Adrenal gland (tissue), 5 donors: ENCODE data around the gene FNBP1.

Experiments
- CTCF ChIP-seq, 6 experiments: fragments of 450-650 bp in 4 of 6; fragments of 200-600 bp in 2 of 6; sonication (generic) in 1 of 6; IDR thresholded peaks; 1 replicate in 5 of 6; 2 replicates in 1 of 6; pipeline versions ENCODE4 v1.5.1 to v1.8.0; 2016 to 2021; ENCODE audit warnings: antibody characterized with exemption in 6 of 6, mild to moderate bottlenecking in 2 of 6, moderate library complexity in 1 of 6
- POLR2A ChIP-seq, 2 donors: fragments of 450-650 bp; IDR thresholded peaks; one replicate each; pipeline ENCODE4 v1.6.1; 2017; ENCODE audit warnings: antibody characterized with exemption in 2 of 2, mild to moderate bottlenecking in 2 of 2, moderate library complexity in 1 of 2
- donor health status: DM: no; HTN: no; CAD: no.

DNA sequence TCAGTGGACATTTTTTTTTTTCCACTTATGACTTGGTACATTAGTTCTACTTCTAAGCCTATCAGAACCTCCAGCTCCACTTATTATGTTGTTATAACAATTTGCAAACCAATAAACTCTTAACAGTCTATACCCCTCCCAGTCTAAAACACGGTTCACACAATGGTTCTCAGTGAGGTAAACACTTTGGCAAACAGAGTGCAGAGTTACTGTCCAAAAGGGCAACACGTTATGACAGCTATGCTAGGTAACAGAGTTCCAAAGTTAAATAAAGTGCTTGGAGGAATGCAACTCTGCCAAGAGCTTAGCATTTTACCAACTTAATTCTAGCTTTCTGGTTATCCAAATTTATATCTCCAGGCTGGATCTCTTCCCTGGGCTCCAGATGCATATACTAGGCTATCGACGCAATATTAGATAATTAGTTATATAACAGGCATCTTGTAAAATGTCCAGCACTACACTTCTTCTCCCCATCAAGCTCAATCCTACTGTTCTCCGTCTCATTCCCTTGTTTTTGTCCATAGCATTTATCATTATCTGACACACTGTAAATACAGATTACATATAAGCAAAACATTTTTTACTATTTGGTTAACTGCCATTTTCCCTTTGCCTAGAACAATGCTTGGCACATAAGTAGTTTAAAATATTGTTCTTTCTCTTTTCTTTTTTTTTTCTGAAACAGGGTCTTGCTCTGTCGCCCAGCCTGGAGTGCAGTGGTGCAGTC is 14.3 kb downstream of the FNBP1 start:
- no peak for TF ChIP-seq CTCF (IDR thresholded peaks at IDR 0.05)
- TF ChIP-seq POLR2A (IDR thresholded peaks at IDR 0.05): no peak
